Endothelial cell of hepatic sinusoid (primary cell): ENCODE data around the gene XRCC5.
"Not testable (repeated sequence)": the region's sequence is repeated elsewhere in the genome, so short reads cannot be mapped to it uniquely, and the experiment has no call there.

Source experiments
- in situ Hi-C: cut with HindIII; loops from 2 replicates; pipeline ENCODE4 v1.10.0; 2017; ENCODE audit warnings: low sequenced_read_pairs

XRCC5 gene

GRCh38 chr2:216183462-216183861 lies 74.3 kb downstream of the XRCC5 start:
- in situ Hi-C loops, result loop anchor here (10.0 kb wide), 1 partner anchor 311 kb away; the partner anchor contains the start of gene RPL37A

- in situ Hi-C loops, result loop anchor here (10.0 kb wide), 1 partner anchor 306 kb away; the partner anchor contains the start of gene RPL37A
Measured at GRCh38 chr2:216188559-216188850, 79.4 kb downstream of the XRCC5 start.

GRCh38 chr2:216188956-216189355 lies 79.8 kb downstream of the XRCC5 start:
- in situ Hi-C loops, result loop anchor here (10.0 kb wide), 1 partner anchor 306 kb away; the partner anchor contains the start of gene RPL37A

- in situ Hi-C loops, result loop anchor here (10.0 kb wide), 1 partner anchor 305 kb away; the partner anchor contains the start of gene RPL37A
Measured at GRCh38 chr2:216189410-216189809, 80.3 kb downstream of the XRCC5 start.

- in situ Hi-C loops, result no loop called here
Measured at GRCh38 chr2:216192181-216192580, 83.0 kb downstream of the XRCC5 start.

GRCh38 chr2:216192931-216193330 lies 83.8 kb downstream of the XRCC5 start:
- in situ Hi-C loops, result no loop called here

GRCh38 chr2:216194013-216194412 lies 84.9 kb downstream of the XRCC5 start:
- in situ Hi-C loops, result no loop called here

GRCh38 chr2:216194561-216194960 lies 85.4 kb downstream of the XRCC5 start:
- in situ Hi-C loops, result no loop called here

- in situ Hi-C loops, result no loop called here
Measured at GRCh38 chr2:216195565-216196029, 86.4 kb downstream of the XRCC5 start.

GRCh38 chr2:216201692-216202306 lies 92.7 kb downstream of the XRCC5 start:
- in situ Hi-C loops, result no loop called here

GRCh38 chr2:216202626-216203250 lies 93.6 kb downstream of the XRCC5 start:
- in situ Hi-C loops, result no loop called here

GRCh38 chr2:216205486-216205885 lies 96.3 kb downstream of the XRCC5 start:
- in situ Hi-C loops, result no loop called here

GRCh38 chr2:216206041-216206703 lies 97.0 kb downstream of the XRCC5 start:
- in situ Hi-C loops, result no loop called here

- in situ Hi-C loops, result no loop called here
Measured at GRCh38 chr2:216206821-216207220, 97.7 kb downstream of the XRCC5 start.

GRCh38 chr2:216208661-216209060 lies 99.5 kb downstream of the XRCC5 start:
- in situ Hi-C loops, result not testable (repeated sequence)

- in situ Hi-C loops, result no loop called here
Measured at GRCh38 chr2:216210701-216211540, 101.8 kb downstream of the XRCC5 start.

- in situ Hi-C loops, result no loop called here
Measured at GRCh38 chr2:216211614-216212145, 102.5 kb downstream of the XRCC5 start.

GRCh38 chr2:216214768-216215167 lies 105.6 kb downstream of the XRCC5 start:
- in situ Hi-C loops, result no loop called here

- in situ Hi-C loops, result no loop called here
Measured at GRCh38 chr2:216215658-216216390, 106.7 kb downstream of the XRCC5 start.
